Measurements from ENCODE around the gene KRTAP5-9.
"Not testable (repeated sequence)": the region's sequence is repeated elsewhere in the genome, so short reads cannot be mapped to it uniquely, and the experiment has no call there.

The KRTAP5-9 gene

GRCh38 chr11:71534711-71535608 is 13.3 kb upstream of the KRTAP5-9 start:
- DNase-seq = not testable (repeated sequence)

DNA sequence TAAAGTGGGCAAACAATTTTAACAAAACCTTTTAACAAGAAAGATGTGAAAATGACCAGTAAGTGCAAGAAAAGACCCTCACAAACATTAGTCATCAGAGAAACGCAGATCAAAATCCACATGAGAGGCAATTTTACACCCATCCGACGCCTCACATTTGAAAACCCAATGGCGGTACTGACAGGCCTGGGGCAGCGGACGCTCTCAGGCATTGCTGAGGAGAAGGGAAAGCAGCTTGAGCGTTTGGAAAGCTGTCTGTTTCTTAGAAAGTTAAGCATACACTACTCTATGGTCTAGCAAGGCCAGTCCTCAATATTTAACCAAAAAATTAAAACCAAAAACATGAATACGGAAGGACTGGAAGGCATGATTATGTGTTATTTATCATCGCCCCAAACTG is 12.4 kb upstream of the KRTAP5-9 start:
- no peak for DNase-seq

DNA sequence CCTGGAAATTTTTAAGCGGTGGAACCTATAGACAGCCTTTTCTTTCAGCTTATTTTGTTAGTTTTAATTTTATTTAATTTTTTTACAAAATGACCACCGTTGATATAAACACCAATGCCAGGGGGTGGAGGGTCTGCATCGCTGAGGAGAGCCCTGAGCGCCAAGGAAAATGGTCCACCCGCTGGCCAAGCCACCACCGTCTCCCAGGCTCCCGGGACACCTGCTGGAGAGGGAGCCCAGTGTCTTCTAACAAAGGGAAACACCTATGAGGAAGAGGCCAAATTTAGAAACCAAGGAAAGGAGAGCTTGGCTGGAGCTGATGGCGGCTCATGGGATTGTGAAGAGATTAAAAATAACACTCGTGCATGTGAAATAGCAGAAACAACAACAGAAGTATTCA is 10.7 kb upstream of the KRTAP5-9 start:
- no peak for DNase-seq

- DNase-seq = not testable (repeated sequence)
These were observed 10.1 kb upstream of the KRTAP5-9 start, which contains the start of gene KRTAP5-8 for GRCh38 chr11:71537977-71538665. TSS of gene KRTAP5-8 (plus strand) at chr11:71538025. CDS start at chr11:71538056, 31 bp downstream.

- DNase-seq = no peak
These were observed 9.6 kb upstream of the KRTAP5-9 start for GRCh38 chr11:71538666-71538990.

DNA sequence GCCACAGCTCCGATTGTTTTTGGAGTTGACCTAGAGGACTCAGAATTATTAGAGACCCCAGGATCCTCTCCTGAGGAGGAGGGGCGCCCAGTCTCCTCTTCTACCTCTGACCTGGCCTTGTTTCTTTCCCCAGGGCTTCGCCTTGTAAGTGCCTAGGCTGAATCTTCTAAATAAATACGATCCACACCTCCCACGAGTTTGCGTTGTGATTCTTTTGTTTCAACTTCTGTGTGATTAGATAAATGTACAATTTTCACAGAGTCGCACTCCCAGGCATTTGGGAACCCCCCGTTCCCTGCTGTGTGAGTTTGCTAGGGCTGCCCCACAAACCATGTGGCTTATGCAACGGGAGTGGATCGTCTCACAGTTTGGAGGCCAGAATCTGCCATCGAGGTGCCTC is 9.2 kb upstream of the KRTAP5-9 start:
- DNase-seq = no peak

DNA sequence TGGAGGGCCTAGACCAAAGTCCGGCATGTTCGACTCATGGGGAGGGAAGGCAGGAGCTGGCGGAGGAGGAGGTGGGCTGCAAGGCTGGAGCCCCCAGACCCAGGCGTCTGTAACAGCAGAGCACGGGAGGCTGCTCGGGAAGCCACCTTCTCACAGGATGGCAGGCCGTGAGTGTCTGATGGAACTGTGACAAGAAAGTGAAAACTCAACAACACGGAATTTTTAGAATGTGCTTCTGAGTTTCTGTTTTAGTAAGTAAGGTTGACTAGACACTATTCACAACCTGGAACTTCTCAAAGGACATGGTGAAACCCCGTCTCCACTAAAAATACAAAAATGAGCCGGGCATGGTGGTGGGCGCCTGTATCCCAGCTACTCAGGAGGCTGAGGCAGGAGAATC is 8.2 kb upstream of the KRTAP5-9 start:
- not testable (repeated sequence) for DNase-seq

GRCh38 chr11:71540521-71541304 is 7.5 kb upstream of the KRTAP5-9 start:
- DNase-seq = not testable (repeated sequence)

DNA sequence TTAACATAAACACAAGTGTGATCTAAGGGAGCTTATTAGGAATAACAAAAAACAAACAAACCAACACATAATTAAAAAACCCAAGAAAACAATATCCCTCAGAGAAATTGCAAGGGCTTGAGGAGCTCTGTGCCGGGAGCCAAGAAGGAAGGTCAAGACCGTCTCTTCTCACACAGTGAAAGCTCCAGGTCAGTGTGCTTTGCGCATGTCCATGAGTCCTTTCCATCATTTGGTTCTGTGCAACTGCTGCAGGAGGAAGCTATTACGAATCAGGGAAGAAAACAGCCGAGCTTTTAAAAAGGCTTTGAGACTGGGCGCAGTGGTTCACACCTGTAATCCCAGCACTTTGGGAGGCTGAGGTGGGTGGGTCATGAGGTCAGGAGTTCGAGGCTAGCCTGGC is 5.8 kb upstream of the KRTAP5-9 start:
- no peak for DNase-seq

DNA sequence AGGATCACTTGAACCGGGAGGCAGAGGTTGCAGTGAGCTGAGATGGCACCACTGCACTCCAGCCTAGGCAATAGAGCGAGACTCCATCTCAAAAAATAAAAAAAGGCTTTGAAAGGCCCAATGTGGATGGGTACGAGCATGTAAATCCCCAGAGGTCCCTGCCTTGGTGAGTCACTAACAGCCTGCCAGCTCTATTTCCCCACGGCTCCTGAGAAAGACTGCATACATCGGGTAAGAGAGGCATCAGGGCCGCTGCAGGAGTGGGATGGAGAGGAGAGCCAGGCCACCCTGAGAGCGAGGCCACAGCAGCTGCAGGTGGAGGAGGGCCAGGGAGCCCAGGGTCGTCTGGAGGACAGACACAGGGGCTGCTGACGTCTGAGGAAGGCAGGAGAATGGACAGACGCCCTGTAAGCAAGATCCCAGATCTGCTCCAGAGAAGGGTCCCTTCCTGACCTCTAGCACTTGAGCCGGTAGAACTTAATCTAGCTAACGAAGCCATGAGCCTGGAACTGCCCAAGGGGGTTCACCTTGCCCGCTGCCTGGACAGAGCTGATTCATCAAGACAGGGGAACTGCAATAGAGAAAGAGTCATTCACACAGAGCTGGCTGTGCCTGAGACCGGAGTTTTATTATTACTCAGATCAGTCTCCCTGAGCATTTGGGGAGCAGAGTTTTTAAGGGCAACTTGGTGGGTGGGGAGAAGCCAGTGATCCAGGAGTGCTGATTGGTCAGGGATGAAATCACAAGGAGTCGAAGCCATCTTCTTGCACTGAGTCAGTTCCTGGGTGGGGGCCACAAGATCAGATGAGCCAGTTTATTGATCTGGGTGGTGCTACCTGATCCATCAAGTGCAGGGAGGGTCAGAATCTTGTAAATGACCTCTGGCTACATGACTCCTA is 5.1 kb upstream of the KRTAP5-9 start:
- no peak for DNase-seq

DNA sequence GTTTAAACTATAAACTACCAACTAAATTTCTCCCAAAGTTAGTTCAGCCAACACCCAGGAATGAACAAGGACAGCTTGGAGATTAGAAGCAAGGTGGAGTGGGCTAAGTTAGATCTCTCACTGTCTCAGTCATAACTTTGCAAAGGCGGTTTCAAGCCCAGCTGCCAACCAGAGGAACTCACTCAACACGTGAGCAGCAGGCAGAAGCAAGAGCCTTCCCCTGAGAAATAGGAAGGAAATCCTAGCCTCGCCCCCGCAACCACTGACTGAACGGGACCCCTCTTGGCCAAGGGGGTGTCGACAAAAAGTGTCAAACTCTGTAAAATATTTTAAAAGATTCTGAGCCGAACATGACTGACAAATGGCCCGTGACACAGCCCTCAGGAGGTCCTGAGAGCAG is 4.4 kb upstream of the KRTAP5-9 start:
- no peak for DNase-seq

GRCh38 chr11:71544525-71545214 is 3.5 kb upstream of the KRTAP5-9 start:
- DNase-seq = no peak

DNA sequence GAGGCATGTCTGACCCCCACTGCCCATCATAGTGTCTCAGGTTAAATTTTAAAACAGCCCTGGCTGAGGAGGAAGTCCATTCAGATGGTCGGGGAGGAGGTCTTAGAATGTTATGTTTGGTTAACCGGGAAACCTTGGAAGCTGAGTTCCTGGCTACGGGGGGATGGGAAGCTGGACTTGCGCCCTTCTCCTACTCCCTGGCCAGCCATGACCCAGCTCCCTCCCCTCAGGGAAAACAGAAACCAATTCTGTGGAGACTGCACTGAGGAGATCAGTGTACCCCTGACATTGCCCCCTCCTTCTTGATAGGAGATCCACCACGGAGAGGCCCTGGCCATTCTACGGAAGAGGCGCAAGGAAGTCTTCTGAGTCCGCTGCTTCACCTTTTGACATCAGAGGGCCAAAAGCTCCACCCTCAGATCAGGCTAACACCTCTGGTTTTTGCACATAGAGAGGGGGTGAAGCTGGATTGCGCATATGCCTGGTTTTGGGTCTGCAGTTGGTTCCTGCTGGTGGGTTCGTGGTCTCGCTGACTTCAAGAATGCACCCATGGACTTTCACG is 2.7 kb upstream of the KRTAP5-9 start:
- DNase-seq = no peak

DNA sequence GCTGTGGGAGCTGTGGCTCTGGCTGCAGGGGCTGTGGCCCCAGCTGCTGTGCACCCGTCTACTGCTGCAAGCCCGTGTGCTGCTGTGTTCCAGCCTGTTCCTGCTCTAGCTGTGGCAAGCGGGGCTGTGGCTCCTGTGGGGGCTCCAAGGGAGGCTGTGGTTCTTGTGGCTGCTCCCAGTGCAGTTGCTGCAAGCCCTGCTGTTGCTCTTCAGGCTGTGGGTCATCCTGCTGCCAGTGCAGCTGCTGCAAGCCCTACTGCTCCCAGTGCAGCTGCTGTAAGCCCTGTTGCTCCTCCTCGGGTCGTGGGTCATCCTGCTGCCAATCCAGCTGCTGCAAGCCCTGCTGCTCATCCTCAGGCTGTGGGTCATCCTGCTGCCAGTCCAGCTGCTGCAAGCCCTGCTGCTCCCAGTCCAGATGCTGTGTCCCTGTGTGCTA is 514 bp downstream of the KRTAP5-9 start:
- no peak for DNase-seq

- DNase-seq = no peak
These were observed 3.5 kb downstream of the KRTAP5-9 start for GRCh38 chr11:71551711-71552110.

DNA sequence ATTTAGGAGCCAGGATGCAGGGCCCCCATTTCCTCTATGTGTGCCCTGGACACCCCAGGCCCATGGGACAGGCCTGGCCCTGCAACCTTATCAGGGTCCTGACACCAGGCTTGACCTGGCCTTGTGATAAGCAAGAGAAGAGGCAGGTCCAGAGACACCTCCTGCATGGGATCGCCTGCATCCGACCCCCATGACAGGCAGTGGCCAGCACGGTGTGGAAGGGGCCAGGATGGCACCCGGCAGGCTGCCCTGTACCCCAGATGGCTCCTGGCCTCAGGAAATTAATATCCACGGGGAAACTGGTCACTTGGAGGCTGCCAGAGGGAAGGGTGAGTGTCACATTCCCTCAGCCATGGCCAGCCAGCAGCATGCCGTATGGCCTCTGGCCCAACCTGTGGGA is 6.8 kb downstream of the KRTAP5-9 start:
- DNase-seq = no peak

- no peak for DNase-seq
These were observed 7.3 kb downstream of the KRTAP5-9 start for GRCh38 chr11:71555508-71555907.

DNA sequence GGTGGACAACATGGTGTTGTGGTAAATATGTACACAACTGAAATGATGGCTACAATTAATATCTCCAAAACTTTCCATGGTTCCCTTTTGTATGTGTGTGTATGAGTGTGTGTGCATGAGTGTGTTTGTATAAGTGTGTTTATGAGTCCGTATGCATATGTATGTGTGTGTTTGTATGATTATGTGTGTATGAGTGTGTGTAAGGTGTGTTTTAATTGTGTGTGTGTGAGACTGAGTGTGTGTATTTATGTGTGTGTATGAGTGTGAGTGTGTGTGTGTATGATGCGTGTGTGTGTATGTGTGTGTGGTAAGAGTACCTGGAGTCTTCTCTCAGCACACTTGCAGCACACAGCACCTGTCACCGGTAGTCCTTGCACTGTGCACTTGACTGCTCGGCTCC is 7.8 kb downstream of the KRTAP5-9 start:
- DNase-seq = no peak

DNA sequence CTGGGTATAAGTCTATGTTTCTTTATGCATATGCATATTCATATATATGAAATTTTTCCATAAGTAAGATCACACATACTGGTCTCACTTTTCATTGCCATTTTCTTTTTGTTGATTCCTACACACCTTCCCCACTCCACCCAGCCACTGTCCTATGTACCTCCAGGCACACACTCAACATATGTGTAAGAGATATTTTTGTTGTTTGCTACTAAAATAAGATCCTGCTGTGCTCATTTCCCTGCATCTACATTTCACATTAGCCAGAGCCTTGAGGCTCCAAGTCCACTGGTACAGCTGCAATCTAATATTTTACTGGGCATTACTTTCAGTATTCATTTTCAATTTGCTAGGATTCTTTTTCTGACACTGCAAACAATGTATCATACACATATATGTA is 9.0 kb downstream of the KRTAP5-9 start:
- DNase-seq = no peak

- DNase-seq = no peak
These were observed 10.8 kb downstream of the KRTAP5-9 start for GRCh38 chr11:71558996-71559395.

GRCh38 chr11:71562120-71562519 is 13.9 kb downstream of the KRTAP5-9 start:
- no peak for DNase-seq

All from activated CD4-positive, CD25-positive, alpha-beta regulatory T cell treated with anti-CD3 and anti-CD28 coated beads, Interleukin-2, amount 50 U/mL, for 72 hours (primary cell).